Fibroblast of skin of left biceps (primary cell): ENCODE measurements around the gene ATF6B.
A peak's percentile ranks its signal among the peaks of the same experiment; 100 is the strongest.
"Not testable (repeated sequence)": the region's sequence is repeated elsewhere in the genome, so short reads cannot be mapped to it uniquely, and the experiment has no call there.

Experiments used
- DNase-seq, 2 experiments: peaks; one replicate each; pipeline ENCODE4 v3.0.0-alpha.2; 2013; ENCODE audit warnings: low read depth in 2 of 2

Gene ATF6B

DNA sequence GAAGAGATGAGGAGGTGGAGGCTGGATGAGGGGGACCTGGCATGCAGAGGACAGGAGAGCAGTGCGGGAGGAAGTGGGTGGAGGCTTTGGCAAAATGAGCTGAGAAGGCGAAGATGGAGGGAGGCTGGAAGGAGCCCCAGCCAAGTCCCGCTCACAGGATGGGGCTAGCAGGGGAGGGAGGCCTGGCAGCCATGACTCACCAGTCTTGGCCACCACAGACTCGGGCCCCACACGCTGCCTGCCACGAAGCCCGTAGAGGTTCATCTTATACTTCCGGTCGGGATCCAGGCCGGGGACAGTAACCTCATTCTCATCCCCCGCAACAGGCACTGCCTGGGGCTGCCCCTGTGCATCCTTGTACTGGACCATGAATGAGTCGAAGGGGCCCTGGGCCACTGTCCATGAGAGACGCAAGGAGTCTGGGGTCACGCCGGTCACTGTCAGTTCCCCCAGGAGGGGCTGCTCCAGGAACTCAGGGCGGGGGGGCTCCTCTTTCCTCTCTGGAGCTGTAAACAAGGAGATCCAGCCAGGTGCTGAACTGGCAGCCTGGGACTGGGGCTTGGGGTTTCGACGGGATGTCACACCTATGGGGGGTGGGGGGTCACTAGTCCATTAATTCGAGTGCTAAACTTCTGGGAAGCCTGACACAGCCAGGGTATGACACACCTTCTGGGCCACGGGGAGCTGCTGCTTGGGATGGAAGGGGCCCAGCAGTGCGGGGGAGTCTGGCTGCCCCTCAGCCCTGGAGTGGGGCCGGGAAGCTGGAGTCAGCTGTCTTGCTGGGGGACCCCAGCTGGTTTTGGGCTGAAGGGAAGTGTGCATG lies 46.7 kb downstream of the ATF6B start:
- DNase-seq = peak in 1 of 2 experiments; percentile 49

DNA sequence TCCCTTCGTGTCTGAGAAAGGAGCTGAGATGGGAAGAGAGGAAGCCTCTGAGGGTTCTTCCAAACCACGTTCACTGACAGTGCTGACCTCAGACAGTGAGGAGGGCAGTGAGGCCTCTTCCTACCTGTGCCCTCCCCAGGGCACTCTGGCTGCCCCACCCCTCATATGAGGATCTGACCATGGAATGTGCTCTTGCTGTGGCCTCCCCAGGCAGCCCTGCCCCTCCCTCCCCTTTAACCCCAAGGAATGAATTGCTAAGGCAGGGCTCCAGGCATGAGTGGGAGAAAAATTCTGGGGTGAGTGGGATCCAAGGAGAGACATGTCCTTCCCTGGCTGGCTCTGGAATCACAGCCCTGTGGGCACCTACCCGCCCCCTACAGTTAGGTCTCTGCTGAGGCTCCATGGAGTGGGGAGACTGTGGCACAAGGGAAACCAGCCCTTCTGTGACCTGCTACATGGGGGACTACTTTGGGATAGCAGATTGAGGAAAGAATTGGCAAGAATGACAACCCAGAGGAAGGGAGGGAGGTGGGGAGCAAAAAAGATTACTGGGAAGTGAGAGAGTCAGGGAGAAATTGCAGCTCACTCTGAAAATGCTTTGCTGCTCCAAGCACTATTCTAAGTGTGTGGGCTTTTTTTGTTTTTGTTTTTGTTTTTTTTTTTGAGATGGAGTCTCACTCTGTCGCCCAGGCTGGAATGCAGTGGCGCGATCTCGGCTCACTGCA lies 48.3 kb downstream of the ATF6B start:
- no peak for DNase-seq

DNA sequence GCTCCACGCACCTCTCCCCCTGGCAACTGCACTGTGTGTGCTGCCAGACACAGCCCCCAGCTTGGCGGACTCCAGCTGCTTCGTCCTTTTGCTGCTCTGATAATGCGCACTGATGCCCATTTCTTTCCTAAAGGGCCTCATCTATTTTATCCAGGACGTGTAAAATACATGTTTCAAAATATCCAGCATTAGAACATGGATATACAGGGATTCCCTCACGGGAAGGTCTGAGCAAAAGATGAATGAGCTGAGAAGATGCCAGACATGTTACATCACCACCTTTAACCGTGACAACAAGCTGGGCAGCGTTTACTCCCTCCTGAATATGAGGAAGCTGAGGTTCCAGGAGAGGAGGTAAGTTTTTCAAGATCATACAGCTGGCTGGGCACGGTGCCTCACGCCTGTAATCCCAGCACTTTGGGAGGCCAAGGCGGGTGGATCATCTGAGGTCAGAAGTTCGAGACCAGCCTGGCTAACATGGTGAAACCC lies 51.7 kb downstream of the ATF6B start:
- DNase-seq = peak; percentile 59 to 66

DNA sequence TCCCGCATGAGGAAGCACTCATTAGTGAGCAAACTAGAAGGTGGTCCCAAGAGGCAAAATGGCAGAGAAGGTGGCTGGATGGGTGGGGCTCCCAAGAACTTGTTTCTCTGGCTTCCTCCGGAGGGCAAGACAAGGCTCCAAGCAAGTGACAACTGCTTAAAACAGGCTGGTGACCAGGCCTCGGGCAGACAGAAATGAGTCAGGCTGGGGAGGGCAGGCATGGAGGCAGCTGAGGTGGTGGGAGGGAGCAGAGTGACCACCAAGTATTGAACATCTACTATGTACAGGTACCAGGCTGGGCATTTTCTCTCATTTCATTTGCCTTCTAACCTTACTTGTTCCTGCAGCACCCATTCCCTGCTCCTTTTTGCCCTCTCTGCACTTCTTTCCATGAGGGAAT lies 52.3 kb downstream of the ATF6B start:
- no peak for DNase-seq

DNA sequence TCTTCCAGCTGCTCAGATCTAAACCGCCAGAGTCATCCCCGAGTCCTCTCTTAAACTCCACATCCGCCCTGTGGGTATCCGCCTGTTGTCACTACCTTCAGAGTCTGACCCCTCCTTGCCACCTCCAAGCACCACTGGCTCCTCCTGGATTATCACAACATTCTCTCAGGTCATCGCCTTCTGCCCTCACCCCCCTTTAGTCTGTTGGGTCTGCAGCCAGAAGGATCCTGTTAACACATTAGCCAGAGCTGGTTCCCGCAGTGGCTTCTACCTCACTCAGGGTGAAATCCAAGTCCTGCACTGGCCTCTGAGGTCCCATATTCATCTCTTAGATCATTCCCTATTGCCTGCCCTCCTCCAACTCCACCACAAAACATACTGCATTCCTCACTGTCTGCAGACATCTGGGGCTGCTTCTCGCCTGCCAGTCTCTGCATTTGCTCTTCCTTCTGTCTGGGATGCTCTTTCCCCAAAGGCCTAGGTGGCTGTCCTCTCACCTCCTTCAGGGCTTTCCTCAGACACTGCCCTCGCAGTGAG lies 53.0 kb downstream of the ATF6B start:
- no peak for DNase-seq

DNA sequence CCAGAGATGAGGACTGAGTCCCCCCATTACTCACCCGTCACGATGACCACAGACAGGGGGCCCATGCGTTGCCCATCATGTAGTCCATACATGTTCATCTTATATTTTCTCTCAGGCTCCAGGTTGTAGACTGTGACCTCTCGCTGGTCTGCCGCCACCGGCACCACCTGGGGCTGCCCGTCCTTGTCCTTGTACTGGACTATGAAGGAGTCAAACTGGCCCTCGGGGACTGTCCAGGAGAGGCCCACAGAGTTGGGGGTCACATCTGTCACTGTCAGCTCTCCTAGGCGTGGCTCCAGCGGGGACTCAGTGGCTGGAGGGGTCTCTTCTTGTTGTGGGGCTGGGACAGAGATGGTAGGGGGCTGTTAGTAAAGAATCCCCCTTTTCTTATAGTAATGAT lies 54.4 kb downstream of the ATF6B start:
- no peak for DNase-seq

DNA sequence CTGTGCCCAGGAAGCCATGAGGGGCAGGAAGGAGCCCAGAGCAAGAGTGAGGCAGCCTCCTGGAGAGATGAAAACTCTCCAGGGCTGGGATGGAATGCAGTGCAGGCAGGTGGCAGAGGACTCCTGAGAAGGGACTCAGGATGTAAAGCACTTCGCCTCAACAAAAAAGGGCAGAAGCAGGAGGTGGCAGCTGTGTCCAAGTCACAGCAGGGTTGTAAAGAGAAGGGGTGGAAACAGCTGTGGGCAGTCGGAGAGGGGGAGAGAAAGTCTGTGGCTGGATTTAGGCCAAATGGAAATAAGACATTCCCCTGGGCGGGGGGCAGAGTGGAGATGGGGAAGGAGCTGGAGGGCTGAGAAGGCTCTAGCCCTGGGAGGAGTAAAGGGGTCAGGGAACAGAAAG lies 54.9 kb downstream of the ATF6B start:
- no peak for DNase-seq

DNA sequence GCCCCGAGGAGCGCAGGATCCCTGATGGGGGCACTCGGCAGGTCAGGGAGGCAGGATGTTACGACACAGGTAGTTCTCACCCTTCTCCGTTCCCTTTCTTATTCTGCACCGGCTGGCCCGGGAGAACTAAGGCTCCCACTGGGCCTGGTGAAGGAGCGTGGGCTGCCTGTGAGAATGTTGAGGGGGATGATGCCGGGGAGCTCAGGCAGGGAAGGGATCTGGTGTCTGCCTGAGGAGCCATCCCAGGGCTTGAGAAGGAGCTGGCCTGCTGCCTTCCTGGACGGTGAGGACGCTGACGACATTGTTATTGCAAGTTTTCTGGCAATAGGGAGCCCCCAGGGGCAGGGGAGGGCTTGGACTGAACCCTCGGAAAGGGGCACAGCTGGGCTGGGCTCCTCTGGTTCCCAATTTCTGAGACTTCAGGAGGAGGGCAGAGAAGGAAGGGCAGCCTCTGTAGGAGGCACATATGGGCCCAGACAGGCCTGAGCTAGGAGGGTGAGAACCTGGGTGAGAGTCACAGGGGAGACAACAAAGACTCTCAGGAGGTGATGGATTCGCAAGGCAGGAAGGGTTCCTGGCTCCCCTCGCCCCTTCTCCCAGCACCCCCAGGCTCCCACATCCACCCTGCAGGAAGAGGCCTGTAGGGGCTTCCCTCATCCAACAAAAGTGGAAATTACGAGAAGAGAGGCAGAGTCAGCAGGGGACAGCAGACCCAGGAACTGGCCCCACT lies 57.1 kb downstream of the ATF6B start:
- no peak for DNase-seq

DNA sequence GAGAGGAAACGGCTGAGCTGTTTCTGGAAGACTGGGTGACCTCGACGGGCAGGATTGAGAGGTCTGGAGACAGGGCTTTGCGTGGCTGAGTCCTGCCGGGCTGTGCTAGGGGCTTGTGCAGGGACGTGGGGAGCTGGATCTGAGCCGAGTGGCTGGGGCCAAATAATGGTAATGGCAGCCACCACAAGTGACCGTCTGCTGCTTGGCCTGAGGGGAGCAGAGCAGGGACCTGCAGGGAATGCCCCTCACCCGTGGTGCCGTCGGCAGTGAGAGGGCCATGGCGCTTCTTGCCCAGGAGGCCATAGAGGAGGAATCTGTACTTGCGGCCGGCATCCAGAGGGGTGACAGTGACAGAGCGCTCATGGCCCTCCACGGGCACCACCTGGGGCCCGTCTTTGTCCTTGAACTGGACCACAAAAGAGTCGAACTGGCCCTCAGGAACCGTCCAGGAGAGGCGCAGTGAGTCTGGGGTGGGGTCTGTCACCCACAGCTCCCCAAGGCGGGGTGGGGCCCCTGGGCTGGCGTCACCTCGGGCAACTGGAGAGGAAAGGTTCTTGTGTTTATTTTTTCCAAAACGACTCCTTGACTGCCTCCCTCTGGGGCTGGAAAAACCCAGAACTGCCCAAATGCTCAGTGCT lies 58.0 kb downstream of the ATF6B start:
- DNase-seq = no peak

DNA sequence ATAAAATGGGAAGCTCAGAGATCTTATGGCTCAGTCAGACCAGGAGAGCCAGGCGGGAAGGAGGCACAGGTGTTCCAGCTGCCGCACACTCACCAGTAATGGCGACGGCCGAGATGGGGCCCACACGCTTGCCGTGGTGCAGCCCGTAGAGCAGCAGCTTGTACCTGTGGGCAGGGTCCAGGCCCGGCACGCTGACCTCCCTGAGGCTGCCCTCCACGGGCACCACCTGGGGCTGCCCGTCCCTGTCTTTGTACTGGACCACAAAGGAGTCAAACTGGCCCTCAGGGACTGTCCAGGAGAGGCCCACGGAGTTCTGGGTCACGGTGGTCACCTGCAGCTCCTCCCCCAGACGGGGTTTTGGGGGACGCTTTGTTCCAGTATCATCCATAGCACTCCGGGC lies 58.6 kb downstream of the ATF6B start:
- DNase-seq = no peak

DNA sequence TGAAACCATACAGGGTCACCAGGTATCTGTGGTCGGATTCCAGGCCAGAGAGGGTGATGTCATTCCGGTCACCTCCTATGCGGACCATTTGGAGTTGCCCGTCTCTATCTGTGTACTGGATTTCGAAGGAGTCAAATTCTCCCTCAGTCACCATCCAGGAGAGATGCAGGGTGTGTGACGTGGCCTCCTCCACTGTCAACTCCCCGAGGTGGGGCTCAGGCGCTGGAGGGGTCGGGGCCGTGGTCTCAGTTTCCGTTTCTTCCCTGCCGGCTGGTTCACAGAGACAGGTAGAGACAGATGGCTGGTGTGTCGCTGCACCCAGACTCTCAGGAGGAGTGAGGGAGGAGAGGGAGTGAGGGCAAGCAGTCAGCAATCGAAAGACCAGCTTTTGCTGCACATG lies 59.2 kb downstream of the ATF6B start:
- DNase-seq = no peak

DNA sequence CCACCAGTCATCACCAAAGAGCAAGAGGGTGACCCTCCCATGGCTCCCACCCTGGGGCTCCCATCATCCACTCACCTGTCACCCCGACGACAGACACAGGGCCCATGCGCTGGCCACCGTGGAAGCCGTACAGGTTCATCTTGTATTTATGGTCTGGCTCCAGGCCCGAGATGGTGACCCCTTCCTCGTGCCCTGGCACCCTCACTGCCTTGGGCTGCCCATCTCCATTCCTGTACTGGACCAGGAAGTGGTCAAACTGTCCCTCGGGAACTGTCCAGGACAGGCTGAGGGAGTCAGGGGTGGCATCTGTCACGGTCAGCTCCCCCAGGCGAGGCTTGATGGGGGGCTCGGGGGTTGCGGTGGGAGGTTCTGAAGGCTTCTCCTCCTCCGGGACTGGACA lies 59.7 kb downstream of the ATF6B start:
- not testable (repeated sequence) for DNase-seq

DNA sequence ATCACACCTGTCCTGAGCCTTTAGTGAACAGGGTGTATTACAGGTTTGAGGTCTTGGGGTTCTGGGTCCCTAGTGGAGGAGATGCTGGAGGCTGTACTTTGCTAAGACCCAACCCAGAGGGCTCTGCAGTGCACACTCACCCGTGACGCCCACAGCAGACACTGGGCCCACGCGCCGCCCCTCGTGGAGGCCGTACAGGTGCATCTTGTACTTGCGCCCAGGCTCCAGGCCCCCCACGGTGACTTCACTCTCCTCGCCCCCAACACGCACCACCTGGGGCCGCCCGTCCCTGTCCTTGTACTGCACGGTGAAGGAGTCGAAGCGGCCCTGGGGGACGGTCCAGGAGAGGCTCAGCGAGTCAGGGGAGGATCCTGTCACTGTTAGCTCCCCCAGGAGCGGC lies 60.5 kb downstream of the ATF6B start:
- not testable (repeated sequence) for DNase-seq
